HG03108 (cell line): ENCODE measurements around the gene LRRN4.
"Not testable (repeated sequence)": the region's sequence is repeated elsewhere in the genome, so short reads cannot be mapped to it uniquely, and the experiment has no call there.

Experiments used
- ATAC-seq: cut with Tn5 transposase; IDR thresholded peaks from one replicate; pipeline ENCODE4 v1.9.1; 2021; ENCODE audit warnings: moderate library complexity; ENCODE audit not compliant: unreplicated experiment

The LRRN4 gene

GRCh38 chr20:6060213-6060612 lies 6.4 kb upstream of the LRRN4 start:
- ATAC-seq: no peak

GRCh38 chr20:6058684-6059295 lies 4.9 kb upstream of the LRRN4 start:
- ATAC-seq: no peak

GRCh38 chr20:6057691-6058090 lies 3.8 kb upstream of the LRRN4 start:
- no peak for ATAC-seq

- no peak for ATAC-seq
Measured at GRCh38 chr20:6057139-6057538, 3.3 kb upstream of the LRRN4 start.

- ATAC-seq: no peak
Measured at GRCh38 chr20:6055981-6056569, 2.2 kb upstream of the LRRN4 start.

- ATAC-seq: no peak
Measured at GRCh38 chr20:6055161-6055783, 1.4 kb upstream of the LRRN4 start.

GRCh38 chr20:6054689-6055051 lies 810 bp upstream of the LRRN4 start:
- not testable (repeated sequence) for ATAC-seq

- ATAC-seq: no peak
Measured at GRCh38 chr20:6053064-6053775, 640 bp downstream of the LRRN4 start.

GRCh38 chr20:6051505-6051904 lies 2.4 kb downstream of the LRRN4 start:
- no peak for ATAC-seq

GRCh38 chr20:6048391-6048790 lies 5.5 kb downstream of the LRRN4 start:
- no peak for ATAC-seq

- no peak for ATAC-seq
Measured at GRCh38 chr20:6046432-6046831, 7.4 kb downstream of the LRRN4 start.

- ATAC-seq: no peak
Measured at GRCh38 chr20:6045566-6045965, 8.3 kb downstream of the LRRN4 start.

- no peak for ATAC-seq
Measured at GRCh38 chr20:6044115-6044514, 9.7 kb downstream of the LRRN4 start.

- no peak for ATAC-seq
Measured at GRCh38 chr20:6041808-6042265, 12.0 kb downstream of the LRRN4 start.

- ATAC-seq: no peak
Measured at GRCh38 chr20:6040958-6041807, 12.7 kb downstream of the LRRN4 start.

- ATAC-seq: no peak
Measured at GRCh38 chr20:6040540-6040939, 13.3 kb downstream of the LRRN4 start.

GRCh38 chr20:6039766-6040165 lies 14.1 kb downstream of the LRRN4 start:
- no peak for ATAC-seq

GRCh38 chr20:6038256-6038655 lies 15.6 kb downstream of the LRRN4 start:
- ATAC-seq: no peak

- ATAC-seq: no peak
Measured at GRCh38 chr20:6037082-6037481, 16.8 kb downstream of the LRRN4 start.

- ATAC-seq: no peak
Measured at GRCh38 chr20:6036213-6036612, 17.6 kb downstream of the LRRN4 start.
